NCI-H1694 (cell line): ENCODE measurements around the gene CYBC1.
"Not testable (repeated sequence)": the region's sequence is repeated elsewhere in the genome, so short reads cannot be mapped to it uniquely, and the experiment has no call there.

Experiments
- DNase-seq: peaks from one replicate; lab custom pipeline; 2025; lab: John Stamatoyannopoulos, UW

CYBC1 gene

GRCh38 chr17:82477934-82478333 lies 27.4 kb upstream of the CYBC1 start:
- DNase-seq, result no peak

GRCh38 chr17:82475458-82475857 lies 24.9 kb upstream of the CYBC1 start:
- no peak for DNase-seq

- DNase-seq, result peak; percentile 95
Measured at GRCh38 chr17:82474223-82475010, 23.9 kb upstream of the CYBC1 start.

- DNase-seq, result no peak
Measured at GRCh38 chr17:82470065-82470464, 19.5 kb upstream of the CYBC1 start.

GRCh38 chr17:82468692-82469091 lies 18.1 kb upstream of the CYBC1 start:
- DNase-seq, result no peak

- DNase-seq, result no peak
Measured at GRCh38 chr17:82465023-82465603, 14.6 kb upstream of the CYBC1 start.

- DNase-seq, result no peak
Measured at GRCh38 chr17:82464567-82464929, 14.0 kb upstream of the CYBC1 start.

GRCh38 chr17:82463925-82464566 lies 13.5 kb upstream of the CYBC1 start:
- no peak for DNase-seq

- no peak for DNase-seq
Measured at GRCh38 chr17:82463391-82463790, 12.8 kb upstream of the CYBC1 start.

GRCh38 chr17:82461827-82462524 lies 11.4 kb upstream of the CYBC1 start:
- no peak for DNase-seq

- not testable (repeated sequence) for DNase-seq
Measured at GRCh38 chr17:82459936-82460335, 9.4 kb upstream of the CYBC1 start.

- DNase-seq, result no peak
Measured at GRCh38 chr17:82458885-82459424, 8.4 kb upstream of the CYBC1 start.

GRCh38 chr17:82458179-82458884 lies 7.8 kb upstream of the CYBC1 start, which contains the start of gene NARF:
TSS of gene NARF (plus strand) at chr17:82458741. CDS start at chr17:82458804, 63 bp downstream.
- peak; percentile 98 for DNase-seq

- peak; percentile 95 for DNase-seq
Measured at GRCh38 chr17:82457929-82458178, 7.3 kb upstream of the CYBC1 start.

- no peak for DNase-seq
Measured at GRCh38 chr17:82457073-82457928, 6.7 kb upstream of the CYBC1 start.

- DNase-seq, result not testable (repeated sequence)
Measured at GRCh38 chr17:82453706-82454105, 3.2 kb upstream of the CYBC1 start.

GRCh38 chr17:82453151-82453550 lies 2.6 kb upstream of the CYBC1 start:
- DNase-seq, result not testable (repeated sequence)

GRCh38 chr17:82452162-82452561 lies 1.6 kb upstream of the CYBC1 start:
- DNase-seq, result no peak

GRCh38 chr17:82449883-82450356 lies 632 bp downstream of the CYBC1 start:
- no peak for DNase-seq

- no peak for DNase-seq
Measured at GRCh38 chr17:82449131-82449882, 1.2 kb downstream of the CYBC1 start.
